HCT116 (cell line): ENCODE data around the gene KCNG1. TPM values are rescaled to one million over a fixed set of nuclear protein-coding genes. Genes with fewer than 3 reads are reported as not detected.

Experiments
- ATAC-seq: fragments of 200-7000 bp; cut with Tn5 transposase; 2 replicates; pipeline ENCODE4 v1.9.1; 2020; ENCODE audit warnings: mild to moderate bottlenecking, moderate library complexity
- Bru-seq: library from RNA; stranded (reverse); fragments of 400-500 nt; gene quantifications from one replicate; lab custom pipeline; 2021; lab: Mats Ljungman, UMichigan
- BruChase-seq, 2 experiments: library from RNA; stranded (reverse); fragments of 400-500 nt; gene quantifications; one replicate each; lab custom pipeline; 2021; lab: Mats Ljungman, UMichigan
- BruUV-seq: library from RNA; stranded (reverse); fragments of 400-500 nt; replicated peaks from 2 replicates; lab custom pipeline; 2021; lab: Mats Ljungman, UMichigan
- CTCF ChIA-PET: fragments of 300-600 bp; sonication (Branson Sonifier 250); formaldehyde crosslinking; loops from one replicate; lab custom pipeline; 2021; ENCODE audit warnings: antibody characterized with exemption; lab: Charles Lee
- POLR2A ChIA-PET: fragments of 300-600, 350-600 bp; sonication (Branson Sonifier 250); formaldehyde crosslinking; loops from one replicate; lab custom pipeline; 2021; ENCODE audit warnings: antibody characterized with exemption; lab: Charles Lee
- RAD21 ChIA-PET, 2 experiments: fragments of 300-600 bp; sonication (Branson Sonifier 250); formaldehyde crosslinking; loops; one replicate each; lab custom pipeline; 2023; ENCODE audit warnings: low total read pairs in 2 of 2; ENCODE audit not compliant: uncharacterized antibody in 2 of 2, unreplicated experiment in 2 of 2, low non-redundant PET in 1 of 2; lab: Charles Lee
- DNase-seq: peaks from one replicate; pipeline ENCODE4 v3.0.0-alpha.2; 2010; ENCODE audit warnings: low read depth, low spot score
- H2AFZ ChIP-seq: fragments of 200-600 bp; shearing (Covaris generic), sonication (generic); 2 replicates; pipeline ENCODE4 v1.6.1; 2017; ENCODE audit warnings: low read depth, mixed run types, mixed read lengths, antibody characterized with exemption, low read length; ENCODE audit not compliant: poor library complexity, severe bottlenecking
- H3K27ac ChIP-seq: 2 replicates; pipeline ENCODE4 v1.5.1; 2012; ENCODE audit warnings: low read depth, low read length
- H3K27me3 ChIP-seq: fragments of 200-600 bp; sonication (generic); 2 replicates; pipeline ENCODE4 v1.6.1; 2016; ENCODE audit warnings: mixed run types, low read length, mixed read lengths; ENCODE audit not compliant: insufficient read depth
- H3K36me3 ChIP-seq, 2 experiments: fragments of 200-500 bp in 1 of 2; fragments of 200-600 bp in 1 of 2; sonication (Bioruptor generic) in 1 of 2; sonication (generic) in 1 of 2; 2 replicates each; pipeline versions ENCODE4 v1.5.1 to v1.6.1; 2014 to 2016; ENCODE audit warnings: low read length in 2 of 2, inconsistent platforms in 1 of 2, mixed read lengths in 1 of 2, mixed run types in 1 of 2; ENCODE audit not compliant: insufficient read depth in 2 of 2, control insufficient read depth in 1 of 2
- H3K4me1 ChIP-seq, 2 experiments: fragments of 200-600 bp in 1 of 2; sonication (generic) in 1 of 2; 2 replicates each; pipeline versions ENCODE4 v1.5.1 to v1.6.1; 2012 to 2017; ENCODE audit warnings: low read length in 2 of 2, inconsistent platforms in 1 of 2, mild to moderate bottlenecking in 1 of 2, mixed read lengths in 1 of 2, mixed run types in 1 of 2, moderate library complexity in 1 of 2; ENCODE audit not compliant: insufficient read depth in 2 of 2, control insufficient read depth in 1 of 2
- H3K4me2 ChIP-seq: fragments of 200-600 bp; sonication (generic); 2 replicates; pipeline ENCODE4 v1.6.1; 2017; ENCODE audit warnings: mixed run types, low read length, mixed read lengths
- H3K4me3 ChIP-seq, 2 experiments: fragments of 200-600 bp in 1 of 2; sonication (generic) in 1 of 2; replicated peaks in 1 of 2; 2 replicates each; pipeline ENCODE4 v1.5.1; 2011 to 2016; ENCODE audit warnings: low read length in 2 of 2, control low read depth in 1 of 2, low read depth in 1 of 2, mild to moderate bottlenecking in 1 of 2, mixed read lengths in 1 of 2, mixed run types in 1 of 2
- H3K79me2 ChIP-seq: fragments of 200-600 bp; sonication (generic); 2 replicates; pipeline ENCODE4 v1.6.1; 2017; ENCODE audit warnings: mild to moderate bottlenecking, mixed run types, low read length, moderate library complexity, mixed read lengths; ENCODE audit not compliant: insufficient read depth
- H3K9ac ChIP-seq: fragments of 200-600 bp; sonication (generic); 2 replicates; pipeline ENCODE4 v1.6.1; 2016; ENCODE audit warnings: low read length, mixed read lengths
- H3K9me2 ChIP-seq: fragments of 200-600 bp; sonication (generic), shearing (Covaris generic); 2 replicates; pipeline ENCODE4 v1.6.1; 2017; ENCODE audit warnings: mixed run types, mild to moderate bottlenecking, moderate library complexity; ENCODE audit not compliant: insufficient read depth
- H3K9me3 ChIP-seq, 2 experiments: fragments of 200-500 bp in 1 of 2; fragments of 200-600 bp in 1 of 2; sonication (Bioruptor generic) in 1 of 2; sonication (generic) in 1 of 2; 2 replicates each; pipeline ENCODE4 v1.6.1; 2014 to 2017; ENCODE audit warnings: low read length in 2 of 2, mixed read lengths in 2 of 2, inconsistent platforms in 1 of 2, low read depth in 1 of 2, mild to moderate bottlenecking in 1 of 2, mixed run types in 1 of 2, moderate library complexity in 1 of 2; ENCODE audit not compliant: control insufficient read depth in 1 of 2, insufficient read depth in 1 of 2
- H4K20me1 ChIP-seq: fragments of 200-600 bp; sonication (generic), shearing (Covaris generic); 2 replicates; pipeline ENCODE4 v1.6.1; 2017; ENCODE audit warnings: mixed run types, mild to moderate bottlenecking, moderate library complexity; ENCODE audit not compliant: insufficient read depth
- ATF3 ChIP-seq: IDR thresholded peaks from 2 replicates; pipeline ENCODE4 v1.6.1; 2012
- CBX3 ChIP-seq: IDR thresholded peaks from 2 replicates; pipeline ENCODE4 v1.6.1; 2012; ENCODE audit warnings: low read depth
- CEBPB ChIP-seq: IDR thresholded peaks from 2 replicates; pipeline ENCODE4 v1.6.1; 2012; ENCODE audit warnings: low read depth
- CTCF ChIP-seq, 3 experiments: fragments of 200-600 bp in 1 of 3; sonication (generic) in 1 of 3; IDR thresholded peaks in 2 of 3; conservative IDR thresholded peaks in 1 of 3; 2 replicates each; pipeline ENCODE4 v1.5.1; 2012 to 2017; ENCODE audit warnings: low read depth in 2 of 3, low read length in 2 of 3, antibody characterized with exemption in 1 of 3, borderline replicate concordance in 1 of 3, control low read depth in 1 of 3, mild to moderate bottlenecking in 1 of 3, mixed read lengths in 1 of 3, mixed run types in 1 of 3, moderate library complexity in 1 of 3; ENCODE audit not compliant: insufficient read depth in 1 of 3
- EGR1 ChIP-seq: IDR thresholded peaks from 2 replicates; pipeline ENCODE4 v1.6.1; 2012; ENCODE audit warnings: low read depth
- ELF1 ChIP-seq: IDR thresholded peaks from 2 replicates; pipeline ENCODE4 v1.6.1; 2012; ENCODE audit warnings: low read depth, borderline replicate concordance
- EZH2 ChIP-seq: fragments of 200-600 bp; sonication (generic); IDR thresholded peaks from 2 replicates; pipeline ENCODE4 v1.6.1; 2017; ENCODE audit warnings: antibody characterized with exemption, mixed run types
- JUND ChIP-seq: IDR thresholded peaks from 2 replicates; pipeline ENCODE4 v1.6.1; 2012
- MAX ChIP-seq: IDR thresholded peaks from 2 replicates; pipeline ENCODE4 v1.6.1; 2012
- POLR2A ChIP-seq: IDR thresholded peaks from 2 replicates; pipeline ENCODE4 v1.7.0; 2011; ENCODE audit warnings: borderline replicate concordance; ENCODE audit not compliant: insufficient read depth, insufficient read length; ENCODE audit errors: extremely low read depth
- POLR2AphosphoS5 ChIP-seq: IDR thresholded peaks from 2 replicates; pipeline ENCODE4 v1.6.1; 2011; ENCODE audit warnings: mild to moderate bottlenecking, low read depth, low read length, moderate library complexity
- RAD21 ChIP-seq: IDR thresholded peaks from 2 replicates; pipeline ENCODE4 v1.6.1; 2012; ENCODE audit warnings: low read depth, mild to moderate bottlenecking
- REST ChIP-seq: IDR thresholded peaks from 2 replicates; pipeline ENCODE4 v1.6.1; 2012; ENCODE audit warnings: low read depth
- SP1 ChIP-seq: IDR thresholded peaks from 2 replicates; pipeline ENCODE4 v1.6.1; 2012; ENCODE audit warnings: low read depth
- YY1 ChIP-seq: IDR thresholded peaks from 2 replicates; pipeline ENCODE4 v1.6.1; 2011; ENCODE audit warnings: low read length, low read depth, moderate library complexity, mild to moderate bottlenecking; ENCODE audit not compliant: insufficient replicate concordance; ENCODE audit errors: extremely low read depth
- ZBTB33 ChIP-seq: IDR thresholded peaks from 2 replicates; pipeline ENCODE4 v1.6.1; 2011; ENCODE audit warnings: mild to moderate bottlenecking, low read length, moderate library complexity; ENCODE audit not compliant: insufficient replicate concordance; ENCODE audit errors: extremely low read depth
- ZFX ChIP-seq: fragments of 450-650 bp; IDR thresholded peaks from 2 replicates; pipeline ENCODE4 v1.6.1; 2017
- intact Hi-C: fragments of 100-400 bp; cut with micrococcal nuclease; formaldehyde crosslinking; loops from 2 replicates; pipeline ENCODE4 v1.10.0; 2022
- long read RNA-seq: library from polyadenylated mRNA; unstranded; transcript quantifications from one replicate; pipeline ENCODE4 v2.0.0, GENCODE V29; 2021; ENCODE audit not compliant: unreplicated experiment
- polyA plus RNA-seq: library from polyadenylated mRNA; unstranded; fragments of >200 nt; gene quantifications from 2 replicates; pipeline ENCODE4 v1.2.1, GENCODE V29; 2012; ENCODE audit warnings: missing spikeins
- total RNA-seq: library from RNA; stranded (reverse); gene quantifications from one replicate; pipeline ENCODE4 v1.2.1, GENCODE V29; 2021; ENCODE audit not compliant: unreplicated experiment

The KCNG1 gene
- total RNA-seq, result 54.6 TPM
- polyA plus RNA-seq, result 80.8 and 83.2 TPM in 2 replicates
- percentile 93 among the genes with signal in this experiment for Bru-seq, nascent RNA
- BruChase-seq, experiment 1, labeled RNA remaining after a 6-hour chase, result percentile 78 among the genes with signal in this experiment
- percentile 87 among the genes with signal in this experiment for BruChase-seq, experiment 2, labeled RNA remaining after a 2-hour chase
- long read RNA-seq, transcript KCNG1-201 (3 exons, 2,211 nt), result major isoform, 36 of 154 reads
- long read RNA-seq, partial matches to known transcripts, result 14 of 154 reads
- long read RNA-seq, other reads (novel, unspliced or antisense), result 102 of 154 reads

- peak within 1 kb of the TSS; percentile 82 for H3K9ac ChIP-seq
- no TSS peak for BruUV-seq
- DNase-seq, result peak; percentile 49
- CTCF ChIA-PET, result no interaction called here
- no peaks in the 10 kb centered on the region for H3K9me3 ChIP-seq
- H3K4me2 ChIP-seq, result peak within 1 kb of the TSS; percentile 99
- H2AFZ ChIP-seq, result no peak within 1 kb of the TSS
- peaks cover 10% of the 10 kb centered on the region; the same call in 1 of the 2 replicates for H3K27me3 ChIP-seq
- H3K4me3 ChIP-seq, result peak within 1 kb of the TSS; percentile 80 to 92
- peak; percentile 98 for ATAC-seq
- peaks cover 3 to 19% of the 10 kb centered on the region in 2 experiments; a peak in 3 of 4 replicates for H3K4me1 ChIP-seq
- peak within 1 kb of the TSS; percentile 76 for H3K27ac ChIP-seq
- H4K20me1 ChIP-seq, result no peaks in the 10 kb centered on the region
- H3K9me2 ChIP-seq, result no peaks in the 10 kb centered on the region
- POLR2A ChIA-PET, result no interaction called here
- RAD21 ChIA-PET, result no interaction called here
- H3K79me2 ChIP-seq, result peaks cover 29% of the 10 kb centered on the region
- H3K36me3 ChIP-seq, result no peaks in the 10 kb centered on the region
- intact Hi-C loops, result no loop called here
- TF ChIP-seq REST, result no peak
- no peak for TF ChIP-seq JUND
- no peak for TF ChIP-seq SP1
- no peak for TF ChIP-seq ELF1
- peak; percentile 94 for TF ChIP-seq POLR2A
- TF ChIP-seq ZBTB33, result peak; percentile 11
- peak; percentile 98 for TF ChIP-seq POLR2AphosphoS5
- no peak for TF ChIP-seq CEBPB
- no peak for TF ChIP-seq RAD21
- peak; percentile 43 for TF ChIP-seq YY1
- no peak for TF ChIP-seq CTCF (IDR thresholded peaks at IDR 0.05 in 2 of 3, conservative IDR thresholded peaks at IDR 0.05 in 1 of 3; ENCODE audit: borderline replicate concordance in 1 of 3, insufficient read depth in 1 of 3, low read depth in 2 of 3, low read length in 2 of 3)
- no peak for TF ChIP-seq ATF3
- no peak for TF ChIP-seq CBX3
- peak; percentile 67 for TF ChIP-seq MAX
- no peak for TF ChIP-seq EGR1
- TF ChIP-seq EZH2, result no peak
- peak; percentile 87 for TF ChIP-seq ZFX
Observed at GRCh38 chr20:51022803-51023616, at the start of gene KCNG1. Gene KCNG1, minus strand, starts transcription at chr20:51023107. Its CDS starts 12,769 bp downstream, at chr20:51010338.
